Measurements from ENCODE around the gene KAT2B.

Gene KAT2B

DNA sequence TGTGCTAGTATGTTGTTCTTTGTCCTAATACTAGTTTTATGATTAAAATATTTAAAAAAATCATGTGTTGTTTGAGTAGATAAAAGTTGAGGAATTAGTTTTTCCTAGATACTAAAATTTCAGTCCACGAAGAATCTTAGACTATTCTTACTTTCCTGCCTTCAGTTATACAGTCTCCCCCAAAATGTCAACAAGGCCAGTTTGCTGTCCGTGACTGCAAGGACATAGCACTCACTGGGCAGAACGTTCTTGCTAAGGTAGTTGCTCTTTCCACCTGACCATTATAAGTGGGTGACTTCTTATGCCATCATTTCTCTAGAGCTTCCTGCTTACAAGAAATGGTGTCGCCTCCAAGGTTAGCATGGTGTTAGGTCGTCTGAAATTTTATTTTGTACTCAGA lies 32.8 kb downstream of the KAT2B start:
- H4K20me1 ChIP-seq (ENCODE audit: insufficient read depth), result no peaks in the 10 kb centered on the region
- TF ChIP-seq, protein P1, sequence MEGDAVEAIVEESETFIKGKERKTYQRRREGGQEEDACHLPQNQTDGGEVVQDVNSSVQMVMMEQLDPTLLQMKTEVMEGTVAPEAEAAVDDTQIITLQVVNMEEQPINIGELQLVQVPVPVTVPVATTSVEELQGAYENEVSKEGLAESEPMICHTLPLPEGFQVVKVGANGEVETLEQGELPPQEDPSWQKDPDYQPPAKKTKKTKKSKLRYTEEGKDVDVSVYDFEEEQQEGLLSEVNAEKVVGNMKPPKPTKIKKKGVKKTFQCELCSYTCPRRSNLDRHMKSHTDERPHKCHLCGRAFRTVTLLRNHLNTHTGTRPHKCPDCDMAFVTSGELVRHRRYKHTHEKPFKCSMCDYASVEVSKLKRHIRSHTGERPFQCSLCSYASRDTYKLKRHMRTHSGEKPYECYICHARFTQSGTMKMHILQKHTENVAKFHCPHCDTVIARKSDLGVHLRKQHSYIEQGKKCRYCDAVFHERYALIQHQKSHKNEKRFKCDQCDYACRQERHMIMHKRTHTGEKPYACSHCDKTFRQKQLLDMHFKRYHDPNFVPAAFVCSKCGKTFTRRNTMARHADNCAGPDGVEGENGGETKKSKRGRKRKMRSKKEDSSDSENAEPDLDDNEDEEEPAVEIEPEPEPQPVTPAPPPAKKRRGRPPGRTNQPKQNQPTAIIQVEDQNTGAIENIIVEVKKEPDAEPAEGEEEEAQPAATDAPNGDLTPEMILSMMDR (conservative IDR thresholded peaks at IDR 0.05; ENCODE audit: low read depth, low read length), result no peak

DNA sequence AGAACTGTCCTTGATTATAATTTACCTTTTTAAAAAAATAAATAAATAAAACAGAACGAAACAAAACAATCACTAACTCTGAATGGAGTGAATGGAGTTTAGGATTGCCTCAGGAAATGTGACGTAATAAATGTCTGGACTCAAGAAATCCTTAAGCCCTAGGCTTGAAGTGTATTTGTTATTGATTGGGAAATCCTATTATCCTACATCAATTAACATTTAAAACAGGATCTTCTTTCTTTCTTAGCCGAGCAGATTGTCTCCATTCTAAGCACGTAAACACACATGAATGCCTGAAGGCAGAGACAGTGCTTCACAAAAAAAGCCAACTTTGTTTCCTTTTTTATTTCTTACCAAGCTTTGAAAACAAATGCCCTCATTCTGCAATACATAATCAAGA lies 33.4 kb downstream of the KAT2B start:
- TF ChIP-seq, protein P1 (conservative IDR thresholded peaks at IDR 0.05; ENCODE audit: low read depth, low read length), result no peak
- H3K4me2 ChIP-seq, result no peak overlapping the region
- H3K27ac ChIP-seq, result no peak overlapping the region
- H3K79me2 ChIP-seq (ENCODE audit: insufficient read depth, low read depth), result no peaks in the 10 kb centered on the region
- H3K4me1 ChIP-seq (ENCODE audit: low read depth, poor library complexity, severe bottlenecking), result no peaks in the 10 kb centered on the region
- no peak overlapping the region for H3K9ac ChIP-seq
- no peak overlapping the region for H2AFZ ChIP-seq (ENCODE audit: low read depth)
- no peaks in the 10 kb centered on the region for H3K36me3 ChIP-seq (ENCODE audit: insufficient read depth)
- no peak overlapping the region for H3K4me3 ChIP-seq (IDR thresholded peaks at IDR 0.05; ENCODE audit: insufficient read depth, low read depth, low read length)
- no peaks in the 10 kb centered on the region for H3K27me3 ChIP-seq (ENCODE audit: insufficient read depth, low read depth)
- no peaks in the 10 kb centered on the region for H4K20me1 ChIP-seq (ENCODE audit: insufficient read depth)

More for the DNA sequence above, 32.8 kb downstream of the KAT2B start:
- Histone ChIP-seq H3K4me2 (no peak overlapping the region), H3K9ac (no peak overlapping the region), H3K79me2 (ENCODE audit: insufficient read depth, low read depth) (no peaks in the 10 kb centered on the region), H3K4me3 (IDR thresholded peaks at IDR 0.05; ENCODE audit: insufficient read depth, low read depth, low read length) (no peak overlapping the region), H2AFZ (ENCODE audit: low read depth) (no peak overlapping the region), H3K36me3 (ENCODE audit: insufficient read depth) (no peaks in the 10 kb centered on the region), H3K27ac (no peak overlapping the region), H3K4me1 (ENCODE audit: low read depth, poor library complexity, severe bottlenecking) (no peaks in the 10 kb centered on the region), H3K27me3 (ENCODE audit: insufficient read depth, low read depth) (no peaks in the 10 kb centered on the region)

DNA sequence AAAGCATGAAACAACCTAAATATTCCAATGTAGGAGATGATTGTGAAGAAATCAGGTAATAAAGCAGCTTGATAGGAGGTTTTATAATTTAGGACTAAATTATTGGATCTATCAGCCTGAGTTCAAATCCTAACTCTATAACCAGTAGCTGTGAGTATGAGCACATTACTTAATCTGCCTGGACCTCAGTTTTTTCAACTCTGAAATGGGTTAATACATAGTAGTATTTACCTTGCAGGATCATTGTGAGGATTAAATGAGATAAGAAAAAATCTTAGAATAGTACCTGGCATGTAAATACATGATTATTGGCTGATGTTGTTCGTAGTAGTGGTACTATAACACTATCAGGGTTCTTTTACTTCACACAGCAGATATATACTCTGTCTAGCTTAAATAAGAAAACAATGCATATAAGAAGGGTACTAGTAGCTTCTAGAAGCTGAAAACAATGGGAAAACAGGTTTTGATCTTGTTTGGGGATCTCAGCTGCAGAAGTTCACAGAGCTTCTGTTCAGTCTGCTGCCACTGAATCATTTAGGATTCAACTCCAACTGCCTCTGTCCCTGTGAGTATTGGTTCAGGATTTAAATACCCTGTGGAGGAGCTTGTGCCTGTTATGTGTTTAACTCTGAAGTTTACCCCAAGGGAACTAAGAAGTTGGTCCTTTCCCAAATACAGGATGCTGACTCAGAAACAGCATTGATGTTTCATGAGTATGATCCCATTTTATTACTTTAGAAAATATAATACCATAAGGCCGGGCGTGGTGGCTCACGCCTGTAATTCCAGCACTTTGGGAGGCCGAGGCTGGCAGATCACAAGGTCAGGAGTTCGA lies 34.2 kb downstream of the KAT2B start:
- Histone ChIP-seq H3K4me2 (no peak overlapping the region), H3K4me1 (ENCODE audit: low read depth, poor library complexity, severe bottlenecking) (no peaks in the 10 kb centered on the region), H2AFZ (ENCODE audit: low read depth) (no peak overlapping the region), H3K36me3 (ENCODE audit: insufficient read depth) (no peaks in the 10 kb centered on the region), H3K79me2 (ENCODE audit: insufficient read depth, low read depth) (no peaks in the 10 kb centered on the region), H3K4me3 (IDR thresholded peaks at IDR 0.05; ENCODE audit: insufficient read depth, low read depth, low read length) (no peak overlapping the region), H4K20me1 (ENCODE audit: insufficient read depth) (no peaks in the 10 kb centered on the region), H3K9ac (no peak overlapping the region), H3K27me3 (ENCODE audit: insufficient read depth, low read depth) (no peaks in the 10 kb centered on the region), H3K27ac (no peak overlapping the region)
- TF ChIP-seq, protein P1 (conservative IDR thresholded peaks at IDR 0.05; ENCODE audit: low read depth, low read length), result no peak

DNA sequence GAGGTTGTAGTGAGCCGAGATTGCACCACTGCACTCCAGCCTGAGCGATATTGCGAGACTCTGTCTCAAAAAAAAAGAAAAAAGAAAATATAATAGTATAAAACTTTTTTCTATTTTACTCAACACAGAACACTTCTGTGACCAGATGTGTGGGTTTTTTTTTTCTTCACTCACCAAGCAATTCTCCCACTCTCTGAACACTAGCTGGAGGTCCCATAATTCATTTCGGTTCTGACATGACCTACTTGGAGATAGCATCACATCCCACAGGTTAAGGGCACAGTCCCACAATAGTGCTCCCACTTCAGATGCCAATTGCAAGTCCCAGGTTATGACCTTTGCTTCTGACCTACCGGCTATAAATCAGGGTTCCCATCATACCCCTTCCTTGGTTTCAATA lies 35.0 kb downstream of the KAT2B start:
- no peak overlapping the region for H3K27ac ChIP-seq
- no peak overlapping the region for H3K4me3 ChIP-seq (IDR thresholded peaks at IDR 0.05; ENCODE audit: insufficient read depth, low read depth, low read length)
- TF ChIP-seq, protein P1 (conservative IDR thresholded peaks at IDR 0.05; ENCODE audit: low read depth, low read length), result no peak
- no peak overlapping the region for H2AFZ ChIP-seq (ENCODE audit: low read depth)
- H3K4me1 ChIP-seq (ENCODE audit: low read depth, poor library complexity, severe bottlenecking), result no peaks in the 10 kb centered on the region
- H3K36me3 ChIP-seq (ENCODE audit: insufficient read depth), result no peaks in the 10 kb centered on the region
- H4K20me1 ChIP-seq (ENCODE audit: insufficient read depth), result no peaks in the 10 kb centered on the region
- no peak overlapping the region for H3K4me2 ChIP-seq
- H3K27me3 ChIP-seq (ENCODE audit: insufficient read depth, low read depth), result no peaks in the 10 kb centered on the region
- H3K9ac ChIP-seq, result no peak overlapping the region
- H3K79me2 ChIP-seq (ENCODE audit: insufficient read depth, low read depth), result no peaks in the 10 kb centered on the region
